ENCODE data around the gene RAB8B.

The RAB8B gene

DNA sequence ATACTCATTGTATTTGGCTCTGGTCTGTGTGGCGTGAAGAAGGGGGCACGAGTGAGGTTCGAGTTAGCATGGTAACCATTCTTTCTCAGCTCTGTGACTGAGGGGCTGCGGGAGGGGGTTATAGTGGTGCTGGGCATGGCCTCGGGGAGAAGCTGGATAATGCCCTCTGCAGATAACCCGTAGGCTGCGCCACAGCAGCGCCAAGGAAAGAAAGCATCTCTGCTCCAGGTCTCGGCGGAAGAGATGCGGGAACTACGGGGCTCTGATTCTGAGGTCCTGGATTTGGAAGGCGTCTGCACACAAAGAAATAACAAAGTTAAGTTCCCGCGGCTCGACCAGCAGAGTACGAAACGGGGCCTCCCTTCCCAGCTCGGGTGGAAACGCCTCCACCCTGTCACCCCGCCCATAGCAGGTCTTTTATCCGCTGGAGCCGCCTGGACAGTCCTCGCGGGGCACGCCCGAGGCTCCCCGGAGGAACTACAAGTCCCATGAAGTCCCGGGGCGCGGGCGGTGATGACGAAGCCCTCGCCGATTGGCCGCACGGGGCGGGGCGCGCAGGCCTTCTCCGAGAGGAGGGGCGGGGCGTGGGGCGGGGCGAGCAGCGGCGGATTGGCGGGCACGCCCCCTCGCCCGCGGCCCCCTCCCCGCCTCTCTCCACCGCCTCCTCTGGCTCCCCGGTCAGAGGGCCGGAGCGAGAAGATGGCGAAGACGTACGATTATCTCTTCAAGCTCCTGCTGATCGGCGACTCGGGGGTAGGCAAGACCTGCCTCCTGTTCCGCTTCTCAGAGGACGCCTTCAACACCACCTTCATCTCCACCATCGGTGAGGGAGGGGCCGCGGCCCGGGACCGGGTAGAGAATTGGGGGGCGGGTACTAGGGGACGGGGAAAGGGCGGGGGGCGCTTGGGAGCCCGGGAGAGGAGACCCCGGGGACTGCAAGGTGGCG, at the start of gene RAB8B:
Gene RAB8B (plus strand): TSS at position 681 of the 946 bp plus-strand sequence. CDS start 19 bp downstream, at position 700.
- DNase-seq (ENCODE audit: low spot score): peak; percentile 93

DNA sequence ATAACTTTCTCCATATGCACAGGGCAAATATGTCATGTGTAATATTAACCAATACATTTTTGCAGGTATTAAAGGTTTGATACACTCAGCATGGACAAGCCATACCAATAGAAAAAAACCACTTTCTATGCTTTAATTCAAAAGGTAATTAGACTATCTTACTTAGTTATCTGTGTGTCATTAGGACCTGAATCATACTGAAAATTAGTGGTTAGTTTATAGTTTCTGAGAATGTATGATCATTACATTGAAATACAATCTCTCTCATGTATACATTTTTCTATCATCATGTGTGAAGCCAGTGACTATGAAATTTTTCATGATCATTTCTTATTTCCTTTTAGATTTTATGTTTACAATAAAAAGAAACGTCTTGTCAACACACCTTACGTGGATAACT, 48.5 kb upstream of the RAB8B start:
- DNase-seq (ENCODE audit: low spot score): no peak

DNA sequence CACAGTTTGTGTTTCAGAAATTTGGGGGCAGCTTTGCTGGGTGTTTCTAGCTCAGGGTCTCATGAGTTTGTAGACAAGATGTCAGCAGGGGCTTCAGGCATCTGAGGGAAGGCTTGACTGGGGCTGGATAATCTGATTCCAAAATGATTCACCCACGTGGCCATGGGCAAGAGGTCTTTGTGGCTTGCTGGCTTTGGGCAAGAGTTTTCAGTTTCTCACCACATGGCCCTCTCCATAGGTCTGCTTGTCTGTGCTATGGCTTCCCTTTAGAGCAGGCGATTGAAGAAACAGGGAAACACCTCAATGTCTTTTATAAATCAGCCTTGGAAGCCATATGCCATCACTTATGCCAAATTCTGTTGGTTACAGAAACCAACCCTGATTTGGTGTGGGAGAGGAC, 44.0 kb upstream of the RAB8B start:
- DNase-seq (ENCODE audit: low spot score): no peak

DNA sequence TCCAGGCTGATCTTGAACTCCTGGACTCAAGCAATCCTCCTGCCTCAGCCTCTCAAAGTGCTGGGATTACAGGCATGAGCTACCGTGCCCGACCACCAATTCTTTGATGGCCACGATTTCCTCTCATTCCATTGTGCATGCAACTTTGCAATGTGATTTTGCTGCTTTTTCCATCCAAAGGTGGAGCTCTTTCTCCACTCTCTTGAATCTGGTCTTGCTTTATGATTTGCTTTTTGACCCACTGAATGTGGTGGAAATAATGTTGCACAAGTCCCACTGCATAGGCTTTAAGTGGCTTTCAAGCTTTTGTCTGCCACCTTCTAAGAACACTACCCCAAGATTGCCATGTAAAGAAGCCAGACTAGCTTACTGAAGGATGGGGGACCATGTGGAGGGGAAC, 42.7 kb upstream of the RAB8B start:
- no peak for DNase-seq (ENCODE audit: low spot score)

DNA sequence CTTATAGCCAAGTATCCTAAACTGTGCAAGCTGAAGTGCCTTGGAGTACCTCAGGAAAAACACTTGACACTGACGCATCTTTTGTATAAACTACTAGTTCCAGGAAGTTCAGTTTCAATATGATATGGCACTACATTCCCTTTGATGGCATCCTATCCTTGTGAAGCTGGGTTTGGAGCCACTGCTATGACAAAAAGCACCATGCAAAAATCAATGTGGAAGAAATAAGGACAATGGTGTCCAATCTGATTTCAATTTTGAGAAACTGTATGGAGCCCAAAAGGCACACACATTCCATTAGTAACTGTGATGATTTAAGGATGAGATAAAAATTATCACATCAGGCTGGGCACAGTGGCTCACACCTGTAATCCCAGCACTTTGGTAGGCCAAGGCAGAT, 37.7 kb upstream of the RAB8B start:
- DNase-seq (ENCODE audit: low spot score): no peak

DNA sequence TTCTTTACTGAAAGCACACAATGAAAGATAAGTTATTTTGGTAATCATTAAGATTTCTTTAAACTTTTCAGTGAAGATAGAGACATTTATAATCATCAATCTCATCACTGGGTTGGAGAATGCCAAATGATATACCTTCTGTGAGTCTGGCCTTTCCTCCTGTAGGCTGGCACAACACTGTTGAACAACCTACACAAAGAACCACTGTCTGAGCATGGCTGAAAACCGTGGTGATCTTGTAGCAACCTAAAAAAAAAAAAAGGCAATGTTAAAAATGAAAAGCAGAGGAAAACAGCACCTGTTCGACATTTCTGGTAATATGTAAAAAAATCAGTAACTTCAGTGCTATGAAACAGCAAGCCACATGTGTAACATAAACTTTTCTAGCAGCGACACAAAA, 33.9 kb upstream of the RAB8B start:
- DNase-seq (ENCODE audit: low spot score): no peak

DNA sequence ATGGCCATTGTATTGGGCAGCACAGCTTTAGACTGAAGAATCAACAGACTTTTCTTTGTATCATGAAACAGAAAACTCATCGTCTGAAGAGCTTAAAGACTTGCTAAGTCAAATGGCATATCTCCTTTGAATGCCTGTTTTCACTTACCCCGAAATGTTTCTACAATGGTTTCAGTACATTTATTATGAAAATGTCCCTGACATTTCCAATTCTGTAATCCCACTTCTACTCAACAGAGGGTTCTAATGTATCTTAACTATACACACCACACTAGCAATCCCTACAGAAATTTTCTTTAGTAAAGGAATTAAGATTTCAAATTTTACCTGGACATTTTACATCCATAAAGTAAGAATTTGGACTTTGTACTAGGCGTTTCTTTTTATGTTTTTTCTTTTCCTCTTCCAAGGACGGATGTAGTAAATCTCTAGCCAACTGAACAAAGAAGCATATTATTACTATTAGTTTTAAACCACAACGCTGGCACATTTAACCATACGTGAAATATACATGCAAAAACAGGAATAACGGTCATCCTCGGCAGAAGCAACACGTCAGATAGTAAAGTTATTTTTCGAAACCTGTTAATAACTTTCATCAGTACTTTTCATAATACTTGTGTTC, 33.2 kb upstream of the RAB8B start:
- no peak for DNase-seq (ENCODE audit: low spot score)

DNA sequence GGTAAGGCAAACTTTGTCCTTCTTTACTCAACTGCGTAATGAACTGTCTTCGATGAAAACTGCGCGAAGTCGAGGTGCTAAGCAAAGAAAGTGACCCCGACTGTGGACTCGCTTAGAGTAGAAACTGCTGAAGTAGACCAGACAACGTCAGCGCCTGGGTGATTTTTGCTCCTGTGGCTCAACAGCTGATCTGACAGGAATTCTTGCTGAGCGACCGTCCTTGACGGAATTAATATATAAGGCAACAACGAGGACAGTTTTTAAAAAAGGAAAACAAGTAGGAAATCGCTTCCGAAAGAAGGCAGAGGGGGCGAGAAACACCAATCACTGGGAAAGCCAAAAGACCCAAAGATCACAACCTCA, 32.7 kb upstream of the RAB8B start:
- no peak for DNase-seq (ENCODE audit: low spot score)

DNA sequence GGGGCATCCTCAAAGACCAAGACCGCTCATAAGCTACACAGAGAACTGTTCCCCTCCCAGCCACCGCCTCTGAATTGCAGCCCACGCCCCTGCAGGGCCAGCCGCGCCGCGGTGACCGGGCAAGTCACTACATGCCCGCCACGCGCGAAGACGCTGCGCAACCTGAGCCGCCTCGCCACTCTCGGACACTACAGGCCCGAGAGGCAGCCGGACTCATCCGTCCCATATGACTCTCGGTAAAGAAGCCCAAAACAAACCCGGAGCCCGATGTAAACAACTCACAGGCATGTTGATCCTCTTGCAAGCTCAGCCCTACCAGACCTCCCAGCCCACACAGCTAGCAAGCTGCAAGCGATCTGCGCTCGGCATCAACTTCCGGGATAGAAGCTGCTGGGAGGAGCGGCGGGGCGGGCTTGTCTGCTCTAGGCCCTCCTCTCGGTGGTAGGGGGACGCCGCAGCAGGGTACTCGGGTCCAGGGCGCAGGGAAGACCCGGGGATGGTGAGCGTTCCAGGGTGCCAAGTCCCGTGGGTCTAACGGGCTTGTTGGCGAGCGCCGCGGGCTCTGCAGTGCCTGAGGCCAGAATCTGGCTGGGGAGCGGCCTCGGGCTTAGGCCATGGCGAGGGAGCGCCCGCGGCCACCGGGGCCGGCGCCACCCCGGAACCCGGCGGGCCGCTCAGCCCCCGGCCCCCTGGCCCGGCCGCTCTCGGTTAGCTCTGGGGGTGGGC, 32.1 kb upstream of the RAB8B start, which contains the start of gene RPS27L:
Gene RPS27L (minus strand): TSS at position 360 of the 726 bp plus-strand sequence. CDS start 72 bp downstream, at position 288.
- DNase-seq (ENCODE audit: low spot score): peak; percentile 83

DNA sequence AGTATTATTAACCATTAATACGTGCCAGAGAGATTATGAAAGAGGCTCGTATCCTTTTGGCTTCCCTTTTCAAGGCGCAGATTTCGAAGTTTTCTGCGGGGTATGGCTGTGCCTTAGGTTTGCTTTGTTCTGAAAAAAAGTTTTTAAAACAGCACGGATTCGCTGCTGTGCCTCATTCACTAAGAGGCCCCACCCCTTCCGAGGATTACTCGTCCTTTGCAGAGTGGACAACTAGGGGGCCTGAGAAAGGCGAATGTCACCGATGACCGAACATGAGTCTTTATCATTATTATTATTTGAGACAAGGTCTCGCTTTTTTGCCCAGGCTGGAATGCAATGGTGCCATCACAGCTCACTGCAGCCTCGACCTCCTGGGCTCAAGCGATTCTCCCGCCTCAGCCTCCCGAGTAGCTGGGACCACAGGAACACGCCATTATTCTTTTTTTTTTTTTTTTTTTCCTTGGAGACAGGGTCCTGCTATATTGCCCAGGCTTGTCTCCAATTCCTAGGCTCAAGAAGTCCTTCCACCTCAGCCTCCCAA, 31.4 kb upstream of the RAB8B start:
- peak; percentile 75 for DNase-seq (ENCODE audit: low spot score)

DNA sequence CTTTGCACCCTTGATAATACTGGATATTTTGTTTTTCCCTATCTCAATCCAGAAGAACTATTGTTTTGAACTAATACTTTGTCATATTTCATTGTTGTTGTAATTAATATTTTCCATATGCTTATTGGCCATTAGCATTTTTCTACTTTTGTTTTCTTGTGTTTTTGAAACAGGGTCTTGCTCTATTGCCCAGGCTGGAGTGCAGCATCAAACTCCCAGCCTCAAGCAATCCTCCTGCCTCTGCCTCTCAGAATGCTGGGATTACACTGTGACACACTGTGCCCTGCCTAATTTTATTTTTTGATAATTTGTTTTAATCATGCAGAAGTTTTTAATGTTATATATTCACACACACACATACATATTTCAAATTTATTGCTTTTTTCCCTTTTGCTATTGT, 28.8 kb upstream of the RAB8B start:
- no peak for DNase-seq (ENCODE audit: low spot score)

DNA sequence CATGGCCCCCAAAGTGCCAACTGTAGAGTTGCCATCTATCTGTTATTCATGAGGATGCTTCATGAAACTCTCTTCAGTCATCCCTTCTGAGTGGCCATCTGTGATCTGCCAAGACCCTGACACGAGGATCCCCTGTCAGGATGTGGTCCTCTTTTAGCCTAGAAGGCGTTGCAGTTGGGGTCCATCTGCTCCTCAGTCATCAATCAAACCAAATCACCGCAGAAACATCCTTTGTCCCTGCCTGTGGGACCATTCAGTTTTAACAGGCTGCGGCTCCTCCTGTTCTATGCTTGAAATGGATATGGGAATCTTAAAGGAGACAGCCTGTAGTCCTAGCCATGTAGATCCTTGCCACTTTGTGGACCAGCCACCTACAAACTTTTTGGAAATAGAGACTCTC, 26.2 kb upstream of the RAB8B start:
- DNase-seq (ENCODE audit: low spot score): no peak

DNA sequence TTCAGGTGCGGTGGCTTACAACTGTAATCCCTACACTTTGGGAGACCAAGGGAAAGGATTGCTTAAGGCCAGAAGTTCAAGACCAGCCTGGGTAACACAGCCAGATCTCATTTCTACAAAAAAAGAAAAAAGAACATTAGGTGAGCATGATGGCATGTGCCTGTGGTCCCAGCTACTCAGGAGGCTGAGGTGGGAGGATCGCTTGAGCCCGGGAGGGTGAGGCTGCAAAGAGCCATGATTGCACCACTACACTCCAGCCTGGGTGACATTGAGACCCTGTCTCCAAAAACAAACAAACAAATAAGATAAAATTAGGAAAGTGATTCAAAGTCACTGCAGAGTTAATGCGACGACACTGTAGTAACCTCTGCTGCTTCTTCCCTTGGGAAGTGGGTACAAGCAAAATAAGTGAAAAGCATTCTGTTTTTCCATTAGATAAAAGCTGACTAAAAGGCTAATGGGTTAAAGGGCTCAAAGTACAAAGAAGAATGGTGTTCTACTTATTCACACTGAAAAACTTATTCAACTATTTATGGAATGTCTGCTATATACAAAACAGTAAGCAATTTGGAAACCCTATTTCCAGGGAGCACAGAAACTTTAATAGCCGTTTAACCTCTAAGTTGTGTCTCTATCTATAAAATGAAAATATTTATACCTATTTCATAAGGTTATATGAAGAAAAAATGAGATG, 24.1 kb upstream of the RAB8B start:
- no peak for DNase-seq (ENCODE audit: low spot score)

DNA sequence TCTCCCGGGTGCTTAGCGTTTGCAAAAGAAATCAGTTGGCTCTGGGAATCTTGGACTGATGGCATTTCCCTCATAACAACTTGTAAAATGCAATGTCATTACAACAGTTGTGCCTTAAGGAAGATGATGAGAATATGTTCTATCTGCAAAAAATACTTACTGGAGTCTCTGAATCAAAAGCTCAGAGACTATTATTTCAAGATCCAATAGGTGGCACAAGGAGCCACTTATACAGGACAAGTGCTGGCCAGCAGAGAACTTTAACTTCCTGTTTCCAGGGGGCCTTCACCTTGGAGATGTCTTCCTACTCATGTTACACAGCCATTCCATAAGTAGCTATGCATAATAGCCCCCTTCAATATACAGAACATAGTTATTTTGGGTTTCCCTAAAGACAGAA, 23.2 kb upstream of the RAB8B start:
- no peak for DNase-seq (ENCODE audit: low spot score)

DNA sequence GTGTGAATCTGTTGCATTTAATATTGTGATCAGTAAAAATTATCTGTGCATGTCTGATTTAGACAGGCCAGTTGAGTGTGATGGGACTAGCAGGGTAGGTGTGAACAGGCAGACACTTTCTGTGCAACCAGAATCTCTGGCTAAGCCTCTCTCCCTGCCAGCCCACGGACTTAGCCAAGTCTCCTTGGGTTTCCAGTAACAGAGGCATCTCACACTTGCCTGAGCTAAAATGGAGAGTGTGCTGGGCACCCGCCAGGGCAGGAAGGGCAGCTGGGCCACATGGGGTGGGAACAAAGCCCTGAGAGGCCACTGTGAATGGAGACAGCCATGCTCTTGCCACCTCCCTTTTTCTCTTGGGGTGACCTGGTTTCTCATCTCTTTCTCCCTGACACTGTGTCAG, 19.6 kb upstream of the RAB8B start:
- no peak for DNase-seq (ENCODE audit: low spot score)

DNA sequence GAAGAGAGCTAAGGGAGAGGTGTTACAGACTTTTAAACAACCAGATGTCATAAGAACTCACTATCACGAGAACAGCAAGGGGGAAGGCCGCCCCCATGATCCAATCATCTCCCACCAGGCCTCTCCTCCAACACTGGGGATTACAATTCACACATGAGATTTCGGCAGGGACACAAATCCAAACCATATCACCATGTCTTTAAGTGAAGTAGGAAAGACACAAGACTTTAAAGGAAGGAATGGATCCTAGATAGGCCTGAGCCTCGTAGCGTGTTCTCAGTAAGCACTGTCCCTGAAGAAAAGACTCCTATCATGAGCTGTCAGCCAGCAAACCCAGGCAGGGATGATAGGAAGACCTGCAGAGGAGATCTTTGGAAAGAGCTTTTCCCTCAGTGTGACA, 17.0 kb upstream of the RAB8B start:
- DNase-seq (ENCODE audit: low spot score): no peak

DNA sequence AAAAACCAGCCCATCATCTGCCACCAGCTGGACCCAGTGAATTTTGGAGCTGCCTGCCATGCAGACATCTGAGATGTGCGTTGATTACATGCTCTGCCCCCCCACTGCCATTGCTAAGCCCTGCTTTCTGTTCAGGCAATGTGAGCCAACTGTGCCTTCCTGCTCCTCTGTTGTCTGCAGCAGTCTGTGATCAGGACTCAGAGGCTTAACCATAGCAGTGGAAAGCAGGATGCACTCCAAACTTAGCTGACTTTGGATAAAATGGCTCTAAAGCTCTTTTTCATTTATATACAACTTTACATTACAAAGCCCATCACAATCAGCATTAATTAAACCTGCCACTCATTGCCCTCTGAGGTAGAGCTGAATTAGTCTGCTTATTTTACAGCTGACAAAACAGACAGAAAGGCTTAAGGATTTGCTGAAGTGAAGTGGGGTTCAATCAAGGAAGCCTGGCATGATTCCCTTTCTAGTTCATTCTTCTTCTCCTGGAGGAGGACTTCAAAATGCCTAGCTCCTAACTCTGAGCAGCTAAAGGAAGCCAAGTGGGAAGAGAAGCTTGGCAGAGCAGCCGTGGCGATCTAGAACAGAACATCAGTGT, 16.5 kb upstream of the RAB8B start:
- no peak for DNase-seq (ENCODE audit: low spot score)

DNA sequence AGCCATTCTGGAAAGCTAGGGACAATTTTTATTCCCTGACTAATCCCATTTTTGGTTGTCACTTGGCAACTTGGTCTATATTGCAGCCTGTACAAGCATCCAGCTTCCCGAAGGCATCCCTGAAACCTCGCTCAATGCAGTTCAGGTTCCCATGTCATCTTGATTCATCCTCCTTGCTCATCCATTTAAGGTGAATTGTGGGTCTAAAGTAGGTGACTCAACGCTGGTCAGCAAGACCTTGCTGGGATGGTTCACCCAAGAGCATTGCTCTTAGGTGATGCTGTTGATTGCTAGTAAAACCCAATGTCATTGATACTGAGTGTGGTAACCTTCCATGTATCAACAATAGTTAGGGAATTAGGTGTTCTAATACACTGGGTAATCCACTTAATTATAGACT, 13.1 kb upstream of the RAB8B start:
- DNase-seq (ENCODE audit: low spot score): no peak

DNA sequence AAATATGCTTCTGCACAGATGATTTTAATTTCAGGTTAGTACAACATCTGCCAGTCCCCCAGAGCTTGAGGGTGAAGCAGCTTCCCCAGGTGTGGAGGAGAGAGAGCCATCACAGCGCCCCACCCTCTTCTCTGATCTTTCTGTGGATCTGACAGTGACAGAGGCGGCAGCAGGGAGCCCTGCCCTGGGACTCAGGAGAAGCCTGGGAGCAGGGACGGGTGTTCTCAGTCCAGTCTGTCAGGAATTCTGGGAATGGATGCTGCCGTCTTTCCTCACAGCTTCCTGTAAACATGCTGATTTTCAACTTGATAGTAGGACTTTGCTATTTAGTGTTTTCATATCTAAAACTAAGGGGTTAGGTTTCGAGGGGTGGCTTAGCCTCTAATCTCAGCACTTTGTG, 11.4 kb upstream of the RAB8B start:
- no peak for DNase-seq (ENCODE audit: low spot score)

DNA sequence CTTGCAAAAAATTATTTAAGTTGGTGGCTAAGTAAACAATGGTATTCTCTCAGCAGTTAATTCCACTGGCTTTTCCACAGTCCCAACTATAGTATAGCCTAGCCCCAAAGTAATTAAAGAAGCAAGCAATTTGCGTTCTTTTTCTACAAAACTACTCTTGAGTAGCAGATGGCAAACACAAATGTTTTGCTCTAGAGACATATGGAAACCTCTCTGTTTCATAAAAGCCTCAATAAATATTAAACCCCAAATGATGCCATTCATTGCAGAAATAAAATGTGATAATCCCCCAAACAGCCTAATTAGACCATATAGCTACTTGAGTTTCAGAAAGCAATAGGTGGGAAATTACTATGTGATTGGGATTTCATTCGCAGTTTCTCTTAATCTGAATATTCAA, 8.7 kb upstream of the RAB8B start:
- no peak for DNase-seq (ENCODE audit: low spot score)

DNA sequence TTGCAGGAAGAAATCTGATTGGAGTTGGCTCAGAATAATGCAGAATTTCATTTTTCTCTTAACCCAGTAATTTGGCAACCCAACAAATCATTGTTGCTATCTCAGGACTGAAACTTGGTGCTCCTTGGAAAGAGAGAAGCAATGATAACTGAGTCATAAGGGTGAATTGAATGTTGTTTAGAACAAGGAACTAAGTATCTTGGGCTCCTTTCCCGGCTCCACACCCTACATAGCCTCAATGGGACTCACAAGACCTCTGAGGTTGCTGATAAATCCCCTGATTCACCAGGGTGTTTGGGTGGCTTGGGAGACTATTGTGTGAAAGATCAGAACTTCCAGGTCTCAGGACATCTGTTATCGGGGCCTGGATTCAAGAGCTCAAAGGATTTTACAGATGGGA, 7.8 kb upstream of the RAB8B start:
- no peak for DNase-seq (ENCODE audit: low spot score)

DNA sequence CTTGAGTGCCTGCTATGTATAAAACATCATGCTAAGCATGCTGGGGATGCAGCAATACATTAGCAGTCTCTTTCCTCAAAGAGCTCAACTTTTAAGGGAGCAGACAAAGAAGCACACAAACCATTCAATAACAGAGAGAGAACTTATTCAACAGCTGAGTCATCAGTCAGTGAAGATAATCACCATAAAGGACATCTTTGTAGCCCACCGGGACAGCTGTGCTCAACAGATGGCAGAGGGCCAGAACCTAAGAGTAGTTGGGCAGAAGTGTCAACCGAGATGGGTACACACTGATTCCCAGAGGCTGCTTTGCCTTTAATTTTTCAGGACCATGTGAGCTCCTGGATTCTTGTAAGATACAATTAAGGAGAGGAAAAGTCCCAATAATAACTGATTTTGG, 4.2 kb upstream of the RAB8B start:
- DNase-seq (ENCODE audit: low spot score): no peak
